Parathyroid adenoma (tissue), 2 donors: ENCODE measurements around the gene GLRX3.

Experiments
- H2AFZ ChIP-seq: fragments of 300-600 bp; sonication (generic); one replicate; pipeline ENCODE4 v1.7.0; 2017; ENCODE audit warnings: antibody characterized with exemption, mild to moderate bottlenecking
- H3K27ac ChIP-seq: fragments of 300-600 bp; sonication (generic); one replicate; pipeline ENCODE4 v1.7.0; 2017
- H3K27me3 ChIP-seq: fragments of 300-600 bp; sonication (generic); one replicate; pipeline ENCODE4 v1.7.0; 2017; ENCODE audit warnings: low read length; ENCODE audit not compliant: control insufficient read depth, insufficient read depth
- H3K36me3 ChIP-seq: fragments of 300-600 bp; sonication (generic); one replicate; pipeline ENCODE4 v1.7.0; 2017; ENCODE audit warnings: low read length; ENCODE audit not compliant: control insufficient read depth, insufficient read depth
- H3K4me1 ChIP-seq: fragments of 300-600 bp; sonication (generic); one replicate; pipeline ENCODE4 v1.7.0; 2017; ENCODE audit warnings: control low read depth
- H3K4me2 ChIP-seq: fragments of 300-600 bp; sonication (generic); one replicate; pipeline ENCODE4 v1.7.0; 2017; ENCODE audit warnings: low read length
- H3K4me3 ChIP-seq: fragments of 300-600 bp; sonication (generic); one replicate; pipeline ENCODE4 v1.7.0; 2017; ENCODE audit warnings: low read depth, low read length
- H3K79me2 ChIP-seq: fragments of 300-600 bp; sonication (generic); one replicate; pipeline ENCODE4 v1.7.0; 2017; ENCODE audit warnings: control low read depth
- H3K9ac ChIP-seq: fragments of 300-600 bp; sonication (generic); one replicate; pipeline ENCODE4 v1.7.0; 2017; ENCODE audit warnings: mild to moderate bottlenecking
- H3K9me3 ChIP-seq: fragments of 300-600 bp; sonication (generic); one replicate; pipeline ENCODE4 v1.7.0; 2017; ENCODE audit warnings: low read length; ENCODE audit not compliant: control insufficient read depth
- TF ChIP-seq, protein P1 (sequence below): fragments of 300-600 bp; sonication (generic); IDR thresholded peaks from one replicate; pipeline ENCODE4 v1.7.0; 2017; ENCODE audit warnings: antibody characterized with exemption, mild to moderate bottlenecking
- donor health status: primary hyperparathyroidism.

Gene GLRX3

DNA sequence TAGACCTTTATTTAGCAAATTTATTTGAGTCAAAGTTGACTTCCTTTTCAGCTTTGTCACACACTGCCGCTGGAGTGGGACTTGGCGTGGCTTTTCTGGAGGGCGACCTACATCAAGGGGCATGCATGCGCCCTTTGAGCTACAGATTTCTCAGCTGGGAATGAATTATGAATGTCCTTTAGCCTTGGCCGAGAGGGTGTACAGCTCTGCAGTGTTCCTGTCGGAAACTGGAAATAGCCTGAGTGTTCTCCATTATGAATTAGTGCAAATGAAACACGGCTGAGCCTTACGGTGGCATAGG is 79.7 kb downstream of the GLRX3 start:
- Histone ChIP-seq H3K27me3 (no peaks in the 10 kb centered on the region), H3K9me3 (no peaks in the 10 kb centered on the region), H3K79me2 (no peaks in the 10 kb centered on the region), H3K4me1 (no peaks in the 10 kb centered on the region), H3K4me3 (no peak overlapping the region), H3K36me3 (no peaks in the 10 kb centered on the region), H3K4me2 (no peak overlapping the region), H2AFZ (no peak overlapping the region), H3K27ac (no peak overlapping the region), H3K9ac (no peak overlapping the region)
- TF ChIP-seq, protein P1, sequence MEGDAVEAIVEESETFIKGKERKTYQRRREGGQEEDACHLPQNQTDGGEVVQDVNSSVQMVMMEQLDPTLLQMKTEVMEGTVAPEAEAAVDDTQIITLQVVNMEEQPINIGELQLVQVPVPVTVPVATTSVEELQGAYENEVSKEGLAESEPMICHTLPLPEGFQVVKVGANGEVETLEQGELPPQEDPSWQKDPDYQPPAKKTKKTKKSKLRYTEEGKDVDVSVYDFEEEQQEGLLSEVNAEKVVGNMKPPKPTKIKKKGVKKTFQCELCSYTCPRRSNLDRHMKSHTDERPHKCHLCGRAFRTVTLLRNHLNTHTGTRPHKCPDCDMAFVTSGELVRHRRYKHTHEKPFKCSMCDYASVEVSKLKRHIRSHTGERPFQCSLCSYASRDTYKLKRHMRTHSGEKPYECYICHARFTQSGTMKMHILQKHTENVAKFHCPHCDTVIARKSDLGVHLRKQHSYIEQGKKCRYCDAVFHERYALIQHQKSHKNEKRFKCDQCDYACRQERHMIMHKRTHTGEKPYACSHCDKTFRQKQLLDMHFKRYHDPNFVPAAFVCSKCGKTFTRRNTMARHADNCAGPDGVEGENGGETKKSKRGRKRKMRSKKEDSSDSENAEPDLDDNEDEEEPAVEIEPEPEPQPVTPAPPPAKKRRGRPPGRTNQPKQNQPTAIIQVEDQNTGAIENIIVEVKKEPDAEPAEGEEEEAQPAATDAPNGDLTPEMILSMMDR = no peak

DNA sequence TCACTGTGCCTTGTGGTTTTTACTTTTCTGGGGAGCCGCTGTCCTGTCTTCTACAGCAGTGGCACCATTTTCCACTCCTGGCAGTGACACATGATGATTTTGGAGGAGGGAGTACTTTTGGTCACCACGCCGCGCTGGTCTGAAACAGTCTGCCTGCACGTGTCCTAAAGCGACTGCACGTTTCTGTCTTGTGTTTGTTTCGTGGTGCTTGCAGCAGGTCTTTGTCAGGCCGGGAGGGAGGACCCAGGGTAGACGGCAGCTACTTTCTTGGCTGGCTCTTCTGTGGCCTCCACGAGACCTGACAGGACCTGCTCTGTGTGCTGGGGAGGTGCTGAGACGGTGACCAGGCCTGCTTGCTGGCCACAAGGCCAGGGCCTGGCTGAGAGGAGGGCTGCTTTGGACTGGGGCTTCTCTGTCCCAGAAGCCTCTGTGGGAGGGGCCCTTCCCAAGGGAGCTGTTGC is 82.0 kb downstream of the GLRX3 start:
- H3K4me1 ChIP-seq = no peaks in the 10 kb centered on the region
- H3K9me3 ChIP-seq = no peaks in the 10 kb centered on the region
- TF ChIP-seq, protein P1 = no peak
- H3K27me3 ChIP-seq = no peaks in the 10 kb centered on the region
- H3K9ac ChIP-seq = no peak overlapping the region
- no peak overlapping the region for H2AFZ ChIP-seq
- no peaks in the 10 kb centered on the region for H3K36me3 ChIP-seq
- no peaks in the 10 kb centered on the region for H3K79me2 ChIP-seq
- H3K4me3 ChIP-seq = no peak overlapping the region
- no peak overlapping the region for H3K27ac ChIP-seq
- H3K4me2 ChIP-seq = no peak overlapping the region

DNA sequence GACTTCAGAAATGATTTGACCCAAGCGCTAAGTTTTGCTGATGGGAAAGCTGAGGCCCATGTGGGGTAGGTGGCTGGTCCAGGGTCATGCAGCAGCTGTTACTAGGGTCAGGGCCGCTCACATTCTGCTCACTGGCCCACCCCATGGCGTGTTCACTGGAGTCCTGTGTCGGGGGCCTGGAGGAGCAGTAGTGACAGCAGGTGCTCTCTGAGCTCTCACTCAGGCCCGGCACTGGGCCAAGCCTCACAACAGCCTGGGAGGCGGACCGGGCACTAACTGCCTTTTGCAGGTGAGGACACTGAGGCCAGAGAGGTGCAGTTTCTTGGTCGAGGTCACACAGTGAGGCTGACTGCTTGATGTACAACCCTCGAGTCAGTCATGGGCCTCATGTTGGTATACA is 82.7 kb downstream of the GLRX3 start:
- Histone ChIP-seq H3K4me3 (no peak overlapping the region), H2AFZ (no peak overlapping the region), H3K4me1 (no peaks in the 10 kb centered on the region), H3K79me2 (no peaks in the 10 kb centered on the region), H3K27ac (no peak overlapping the region), H3K27me3 (no peaks in the 10 kb centered on the region), H3K9me3 (no peaks in the 10 kb centered on the region), H3K9ac (no peak overlapping the region), H3K36me3 (no peaks in the 10 kb centered on the region), H3K4me2 (no peak overlapping the region)
- TF ChIP-seq, protein P1 = no peak

DNA sequence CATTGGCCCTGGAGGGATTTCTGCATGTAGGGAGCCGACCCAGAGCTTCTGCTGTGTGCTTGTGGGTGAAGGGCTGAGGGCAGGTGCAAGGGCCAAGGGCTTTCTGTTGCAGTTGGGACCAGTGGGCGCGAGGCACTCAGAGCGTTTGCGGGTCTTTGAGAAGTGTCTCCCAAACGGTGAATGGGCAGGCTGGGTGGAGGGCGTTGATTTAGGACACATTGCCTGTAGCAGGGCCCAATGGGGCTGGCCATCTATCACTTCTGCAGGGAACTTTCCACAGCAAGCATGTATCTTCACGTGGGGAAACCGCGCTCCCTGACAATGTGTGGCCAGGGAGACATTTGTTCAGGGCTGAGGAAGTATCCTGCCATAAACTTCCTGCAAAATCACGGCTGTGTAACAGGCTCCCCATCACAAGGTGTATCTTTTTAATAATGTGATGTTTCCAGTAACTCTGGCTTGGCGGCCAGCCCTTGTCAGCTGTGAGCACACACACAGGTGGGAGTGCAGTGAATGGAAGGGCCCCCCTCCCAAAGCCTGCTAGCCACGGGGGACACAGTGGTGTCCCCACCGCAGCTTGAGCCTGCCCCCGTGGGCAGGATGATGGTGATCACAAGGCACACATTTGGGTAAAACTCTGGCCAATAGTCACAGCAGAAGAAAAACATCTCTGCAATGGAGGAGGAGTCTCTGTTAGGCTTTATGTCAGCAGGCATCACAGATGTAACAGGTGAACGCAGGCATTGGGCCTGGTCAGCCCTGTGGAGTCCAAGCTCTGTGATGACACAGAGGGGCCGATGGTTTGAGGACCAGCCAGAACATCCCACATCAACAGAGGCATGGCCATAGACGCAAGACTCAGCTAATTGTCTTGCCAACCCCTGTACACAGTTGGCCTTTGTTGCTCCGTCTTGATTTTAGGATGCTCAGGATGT is 84.3 kb downstream of the GLRX3 start:
- Histone ChIP-seq H2AFZ (no peak overlapping the region), H3K4me1 (no peaks in the 10 kb centered on the region), H3K4me2 (no peak overlapping the region), H3K27me3 (no peaks in the 10 kb centered on the region), H3K4me3 (no peak overlapping the region), H3K9me3 (no peaks in the 10 kb centered on the region), H3K27ac (no peak overlapping the region), H3K36me3 (no peaks in the 10 kb centered on the region), H3K79me2 (no peaks in the 10 kb centered on the region), H3K9ac (no peak overlapping the region)
- TF ChIP-seq, protein P1 = no peak
